H9 (cell line): Measurements from ENCODE around the gene CERS3. TPM values are rescaled to one million over a fixed set of nuclear protein-coding genes. Genes with fewer than 3 reads are reported as not detected.
A peak's percentile ranks its signal among the peaks of the same experiment; 100 is the strongest.

Experiments
- DNase-seq: peaks from one replicate; pipeline ENCODE4 v3.0.0-alpha.2; 2017
- H2AFZ ChIP-seq: one replicate; pipeline ENCODE4 v1.6.1; 2013; ENCODE audit warnings: mild to moderate bottlenecking, low read length, control low read depth, moderate library complexity
- H2AK5ac ChIP-seq: 2 replicates; pipeline ENCODE4 v1.6.1; 2013; ENCODE audit warnings: low read length, control low read depth, mixed read lengths; ENCODE audit not compliant: insufficient read length
- H2BK120ac ChIP-seq: one replicate; pipeline ENCODE4 v1.6.1; 2013; ENCODE audit warnings: low read depth, mild to moderate bottlenecking, low read length, control low read depth, inconsistent platforms; ENCODE audit not compliant: poor library complexity, severe bottlenecking
- H2BK12ac ChIP-seq: 2 replicates; pipeline ENCODE4 v1.6.1; 2013; ENCODE audit warnings: low read length, control low read depth, mixed read lengths, low read depth; ENCODE audit not compliant: insufficient read length
- H2BK15ac ChIP-seq: 2 replicates; pipeline ENCODE4 v1.6.1; 2013; ENCODE audit warnings: low read depth, low read length, control low read depth
- H2BK20ac ChIP-seq: one replicate; pipeline ENCODE4 v1.6.1; 2013; ENCODE audit warnings: low read depth, mild to moderate bottlenecking, low read length, control low read depth, inconsistent platforms; ENCODE audit not compliant: poor library complexity, severe bottlenecking
- H2BK5ac ChIP-seq: 2 replicates; pipeline ENCODE4 v1.6.1; 2013; ENCODE audit warnings: low read length, control low read depth, mixed read lengths; ENCODE audit not compliant: insufficient read length
- H3K14ac ChIP-seq: 2 replicates; pipeline ENCODE4 v1.6.1; 2013; ENCODE audit warnings: low read length, control low read depth; ENCODE audit not compliant: insufficient read depth
- H3K18ac ChIP-seq: 2 replicates; pipeline ENCODE4 v1.6.1; 2013; ENCODE audit warnings: low read depth, mild to moderate bottlenecking, mixed read lengths, low read length, control low read depth; ENCODE audit not compliant: insufficient read length
- H3K23ac ChIP-seq: 2 replicates; pipeline ENCODE4 v1.6.1; 2013; ENCODE audit warnings: low read length, control low read depth, mixed read lengths, low read depth; ENCODE audit not compliant: insufficient read length
- H3K23me2 ChIP-seq: 2 replicates; pipeline ENCODE4 v1.6.1; 2013; ENCODE audit warnings: low read depth, mild to moderate bottlenecking, mixed read lengths, low read length, control low read depth; ENCODE audit not compliant: insufficient read length, poor library complexity, severe bottlenecking
- H3K27ac ChIP-seq: 2 replicates; pipeline ENCODE4 v1.5.1; 2013; ENCODE audit warnings: low read length, control low read depth, mixed read lengths, low read depth; ENCODE audit not compliant: insufficient read length
- H3K27me3 ChIP-seq: 2 replicates; pipeline ENCODE4 v1.6.1; 2013; ENCODE audit warnings: low read length, control low read depth, inconsistent platforms; ENCODE audit not compliant: insufficient read depth
- H3K4ac ChIP-seq: 2 replicates; pipeline ENCODE4 v1.6.1; 2013; ENCODE audit warnings: low read depth, mild to moderate bottlenecking, control low read depth, inconsistent platforms, low read length, moderate library complexity
- H3K4me1 ChIP-seq: 2 replicates; pipeline ENCODE4 v1.6.1; 2013; ENCODE audit warnings: low read length, control low read depth, inconsistent platforms; ENCODE audit not compliant: insufficient read depth
- H3K4me2 ChIP-seq: 2 replicates; pipeline ENCODE4 v1.6.1; 2013; ENCODE audit warnings: low read length, control low read depth, mixed read lengths; ENCODE audit not compliant: insufficient read length, insufficient read depth
- H3K56ac ChIP-seq: 2 replicates; pipeline ENCODE4 v1.6.1; 2013; ENCODE audit warnings: low read depth, mild to moderate bottlenecking, mixed read lengths, low read length, control low read depth; ENCODE audit not compliant: insufficient read length
- H3K79me1 ChIP-seq: 2 replicates; pipeline ENCODE4 v1.6.1; 2013; ENCODE audit warnings: low read depth, mild to moderate bottlenecking, moderate library complexity, low read length, control low read depth, inconsistent platforms; ENCODE audit not compliant: insufficient read depth, poor library complexity, severe bottlenecking
- H3K79me2 ChIP-seq: 2 replicates; pipeline ENCODE4 v1.6.1; 2013; ENCODE audit warnings: low read length, control low read depth, inconsistent platforms; ENCODE audit not compliant: insufficient read depth
- H3K9ac ChIP-seq: 2 replicates; pipeline ENCODE4 v1.6.1; 2013; ENCODE audit warnings: low read length, control low read depth, mixed read lengths; ENCODE audit not compliant: insufficient read length; ENCODE audit errors: extremely low read depth
- H3K9me3 ChIP-seq: one replicate; pipeline ENCODE4 v1.6.1; 2013; ENCODE audit warnings: low read depth, low read length, inconsistent platforms; ENCODE audit not compliant: control insufficient read depth
- H3T11ph ChIP-seq: one replicate; pipeline ENCODE4 v1.6.1; 2013; ENCODE audit warnings: mild to moderate bottlenecking, low read length, control low read depth, inconsistent platforms
- H4K20me1 ChIP-seq: one replicate; pipeline ENCODE4 v1.6.1; 2013; ENCODE audit not compliant: control insufficient read depth, insufficient read length, insufficient read depth
- H4K5ac ChIP-seq: 2 replicates; pipeline ENCODE4 v1.6.1; 2013; ENCODE audit warnings: low read depth, mild to moderate bottlenecking, mixed read lengths, low read length, control low read depth; ENCODE audit not compliant: insufficient read length
- H4K8ac ChIP-seq: replicated peaks from 2 replicates; pipeline ENCODE4 v1.6.1; 2013; ENCODE audit warnings: low read length, control low read depth, mixed read lengths, low read depth; ENCODE audit not compliant: insufficient read length
- H4K91ac ChIP-seq: 2 replicates; pipeline ENCODE4 v1.6.1; 2013; ENCODE audit warnings: low read depth, mild to moderate bottlenecking, moderate library complexity, mixed read lengths, low read length, control low read depth; ENCODE audit not compliant: insufficient read length
- H3K27ac Mint-ChIP-seq, 3 experiments: 2 replicates in 2 of 3; 3 replicates in 1 of 3; pipeline ENCODE4 v1.8.0; 2020 to 2021; ENCODE audit warnings: mixed read lengths in 3 of 3, mild to moderate bottlenecking in 1 of 3, moderate library complexity in 1 of 3
- H3K27me3 Mint-ChIP-seq: 2 replicates; pipeline ENCODE4 v1.8.0; 2021; ENCODE audit warnings: low read depth, mild to moderate bottlenecking, moderate library complexity, mixed read lengths
- H3K36me3 Mint-ChIP-seq, 3 experiments: 2 replicates in 2 of 3; 3 replicates in 1 of 3; pipeline ENCODE4 v1.8.0; 2020 to 2021; ENCODE audit warnings: low read depth in 3 of 3, mixed read lengths in 3 of 3; ENCODE audit not compliant: insufficient read depth in 1 of 3
- H3K4me1 Mint-ChIP-seq, 2 experiments: 2 replicates each; pipeline ENCODE4 v1.8.0; 2020; ENCODE audit warnings: mixed read lengths in 2 of 2
- H3K4me3 Mint-ChIP-seq, 2 experiments: 2 replicates in 1 of 2; 3 replicates in 1 of 2; pipeline ENCODE4 v1.8.0; 2020 to 2021; ENCODE audit warnings: mild to moderate bottlenecking in 2 of 2, mixed read lengths in 2 of 2, moderate library complexity in 1 of 2
- H3K9me3 Mint-ChIP-seq, 2 experiments: 2 replicates in 1 of 2; 3 replicates in 1 of 2; pipeline ENCODE4 v1.8.0; 2020; ENCODE audit warnings: mild to moderate bottlenecking in 2 of 2, mixed read lengths in 2 of 2, moderate library complexity in 1 of 2
- CTCF ChIP-seq: fragments of 200-600 bp; sonication (generic); conservative IDR thresholded peaks from 3 replicates; pipeline ENCODE4 v1.8.0; 2021; ENCODE audit warnings: antibody characterized with exemption, mild to moderate bottlenecking
- WGBS: extraction: QIAGEN DNeasy Blood & Tissue Kit; methylation state at CpG from one replicate; pipeline ENCODE4 v1.1.7; 2013; ENCODE audit warnings: missing lambda C conversion rate, low lambda C conversion rate, mixed read lengths; ENCODE audit not compliant: insufficient read length; ENCODE audit errors: extremely low coverage; 5-methylcytosine and 5-hydroxymethylcytosine counted together
- total RNA-seq: library from RNA; stranded (reverse); gene quantifications from 2 replicates; pipeline ENCODE4 v1.2.1, GENCODE V29; 2021

CERS3 gene
- total RNA-seq, 1 experiment from 2014 or later: 1.4 TPM

- H3K79me2 ChIP-seq: no peaks in the 10 kb centered on the region
- H3K18ac ChIP-seq: no peak overlapping the region
- DNase-seq: peak; percentile 48
- H3K27ac Mint-ChIP-seq: no peak overlapping the region
- TF ChIP-seq CTCF: peak; percentile 68
- H3K4me2 ChIP-seq: no peak overlapping the region
- peaks cover 35% of the 10 kb centered on the region for H3K9me3 ChIP-seq
- no peak overlapping the region for H3K4ac ChIP-seq
- H3K4me1 Mint-ChIP-seq: no peaks in the 10 kb centered on the region
- no peak overlapping the region for H2AK5ac ChIP-seq
- WGBS: no CpG with 5 or more reads among the region's 3 CpGs
- no peaks in the 10 kb centered on the region for H3K4me1 ChIP-seq
- peaks cover 59 to 69% of the 10 kb centered on the region in 2 experiments for H3K9me3 Mint-ChIP-seq
- no peak overlapping the region for H3K27ac ChIP-seq
- H3K79me1 ChIP-seq: no peaks in the 10 kb centered on the region
- H3K23ac ChIP-seq: no peak overlapping the region
- H3K36me3 Mint-ChIP-seq: peaks cover 16 to 42% (median 33%) of the 10 kb centered on the region in 3 experiments
- H4K8ac ChIP-seq: no peak overlapping the region
- H3K27me3 Mint-ChIP-seq: peaks cover 4% of the 10 kb centered on the region; the same call in 1 of the 2 replicates
- H3K56ac ChIP-seq: no peak overlapping the region
- H2BK12ac ChIP-seq: no peak overlapping the region
- no peak overlapping the region for H3K9ac ChIP-seq
- peak overlapping the region; percentile 48; the same call in 1 of the 2 replicates for H2BK15ac ChIP-seq
- no peaks in the 10 kb centered on the region for H3K23me2 ChIP-seq
- H3T11ph ChIP-seq: no peak overlapping the region
- H2BK120ac ChIP-seq: no peak overlapping the region
- no peak overlapping the region for H3K14ac ChIP-seq
- no peak overlapping the region for H4K91ac ChIP-seq
- H2BK20ac ChIP-seq: no peak overlapping the region
- H2BK5ac ChIP-seq: no peak overlapping the region
- H3K4me3 Mint-ChIP-seq: no peak overlapping the region
- H3K27me3 ChIP-seq: no peaks in the 10 kb centered on the region
- H4K5ac ChIP-seq: no peak overlapping the region
- H2AFZ ChIP-seq: no peak overlapping the region
- H4K20me1 ChIP-seq: no peaks in the 10 kb centered on the region
Observed at GRCh38 chr15:100383302-100384107, 145.2 kb downstream of the CERS3 start.
